ENCODE measurements around the gene BEAN1. TPM values are rescaled to one million over a fixed set of nuclear protein-coding genes. Genes with fewer than 3 reads are reported as not detected.

Gene BEAN1
- total RNA-seq, 1 experiment from 2014 or later: 1.1 TPM

- CTCF ChIA-PET: interaction anchor here (8.9 kb wide), 1 partner anchor 83 kb away, joined by 189 read pairs; no protein-coding TSS in a partner anchor
- no peaks in the 10 kb centered on the region for H3K4me1 Mint-ChIP-seq (ENCODE audit: insufficient read depth, unreplicated experiment)
- no peaks in the 10 kb centered on the region for H3K27me3 Mint-ChIP-seq (ENCODE audit: insufficient read depth, unreplicated experiment)
- DNase-seq (ENCODE audit: unreplicated experiment): no peak
- no peak for TF ChIP-seq CTCF (IDR thresholded peaks at IDR 0.05; ENCODE audit: unreplicated experiment)
- no peak overlapping the region for H3K27ac Mint-ChIP-seq (ENCODE audit: low read depth, unreplicated experiment)
- H3K36me3 Mint-ChIP-seq (ENCODE audit: insufficient read depth, unreplicated experiment): peaks cover 5% of the 10 kb centered on the region
- no TSS peak for BruUV-seq (replicated peaks)
- no peak overlapping the region for H3K4me3 Mint-ChIP-seq (ENCODE audit: unreplicated experiment)
- H3K9me3 Mint-ChIP-seq (ENCODE audit: unreplicated experiment): no peaks in the 10 kb centered on the region
- POLR2A ChIA-PET: no interaction called here
- intact Hi-C loops (cut with micrococcal nuclease): loop anchor here (10.0 kb wide), 2 partner anchors 153 to 343 kb away; partner anchors contain the start of genes CKLF and TK2
These were observed 25.5 kb upstream of the BEAN1 start for GRCh38 chr16:66401610-66402009.

GRCh38 chr16:66402166-66402565 is 24.9 kb upstream of the BEAN1 start:
- BruUV-seq (replicated peaks): no TSS peak
- Mint-ChIP-seq H3K9me3 (ENCODE audit: unreplicated experiment) (no peaks in the 10 kb centered on the region), H3K27ac (ENCODE audit: low read depth, unreplicated experiment) (no peak overlapping the region), H3K4me1 (ENCODE audit: insufficient read depth, unreplicated experiment) (peaks cover 4% of the 10 kb centered on the region), H3K27me3 (ENCODE audit: insufficient read depth, unreplicated experiment) (no peaks in the 10 kb centered on the region), H3K36me3 (ENCODE audit: insufficient read depth, unreplicated experiment) (peaks cover 5% of the 10 kb centered on the region), H3K4me3 (ENCODE audit: unreplicated experiment) (no peak overlapping the region)
- ChIA-PET POLR2A (no interaction called here), CTCF (interaction anchor here (0.6 to 8.9 kb wide), 2 partner anchors 18 to 82 kb away, joined by 3 to 189 read pairs; no protein-coding TSS in a partner anchor)
- intact Hi-C loops (cut with micrococcal nuclease): loop anchor here (10.0 kb wide), 2 partner anchors 153 to 343 kb away; partner anchors contain the start of genes CKLF and TK2
- no peak for TF ChIP-seq CTCF (IDR thresholded peaks at IDR 0.05; ENCODE audit: unreplicated experiment)
- DNase-seq (ENCODE audit: unreplicated experiment): no peak

- Mint-ChIP-seq H3K27ac (ENCODE audit: low read depth, unreplicated experiment) (no peak overlapping the region), H3K4me1 (ENCODE audit: insufficient read depth, unreplicated experiment) (peaks cover 5% of the 10 kb centered on the region), H3K36me3 (ENCODE audit: insufficient read depth, unreplicated experiment) (peaks cover 5% of the 10 kb centered on the region), H3K27me3 (ENCODE audit: insufficient read depth, unreplicated experiment) (no peaks in the 10 kb centered on the region), H3K9me3 (ENCODE audit: unreplicated experiment) (no peaks in the 10 kb centered on the region), H3K4me3 (ENCODE audit: unreplicated experiment) (no peak overlapping the region)
- ChIA-PET CTCF (interaction anchor here (0.6 to 8.9 kb wide), 2 partner anchors 19 to 81 kb away, joined by 3 to 189 read pairs; no protein-coding TSS in a partner anchor), POLR2A (no interaction called here)
- BruUV-seq (replicated peaks): no TSS peak
- no peak for TF ChIP-seq CTCF (IDR thresholded peaks at IDR 0.05; ENCODE audit: unreplicated experiment)
- no peak for DNase-seq (ENCODE audit: unreplicated experiment)
- intact Hi-C loops (cut with micrococcal nuclease): loop anchor here (10.0 kb wide), 2 partner anchors 152 to 342 kb away; partner anchors contain the start of genes CKLF and TK2
These were observed 24.4 kb upstream of the BEAN1 start for GRCh38 chr16:66402591-66403230.

- no peak for TF ChIP-seq CTCF (IDR thresholded peaks at IDR 0.05; ENCODE audit: unreplicated experiment)
- BruUV-seq (replicated peaks): no TSS peak
- Mint-ChIP-seq H3K36me3 (ENCODE audit: insufficient read depth, unreplicated experiment) (peaks cover 10% of the 10 kb centered on the region), H3K27me3 (ENCODE audit: insufficient read depth, unreplicated experiment) (no peaks in the 10 kb centered on the region), H3K27ac (ENCODE audit: low read depth, unreplicated experiment) (no peak overlapping the region), H3K9me3 (ENCODE audit: unreplicated experiment) (no peaks in the 10 kb centered on the region), H3K4me1 (ENCODE audit: insufficient read depth, unreplicated experiment) (peaks cover 10% of the 10 kb centered on the region), H3K4me3 (ENCODE audit: unreplicated experiment) (no peak overlapping the region)
- ChIA-PET POLR2A (no interaction called here), CTCF (interaction anchor here (0.8 to 8.9 kb wide), 7 partner anchors 18 to 205 kb away, joined by 3 to 189 read pairs (median 8); no protein-coding TSS in a partner anchor)
- no peak for DNase-seq (ENCODE audit: unreplicated experiment)
- intact Hi-C loops (cut with micrococcal nuclease): loop anchor here (10.0 kb wide), 2 partner anchors 151 to 341 kb away; partner anchors contain the start of genes CKLF and TK2
These were observed 23.5 kb upstream of the BEAN1 start for GRCh38 chr16:66403531-66404145.
